Caco-2 (cell line): ENCODE measurements around the gene RPL10. TPM values are rescaled to one million over a fixed set of nuclear protein-coding genes. Genes with fewer than 3 reads are reported as not detected.

Experiments used
- BruUV-seq: library from RNA; stranded (reverse); fragments of 400-500 nt; replicated peaks from 2 replicates; lab custom pipeline; 2021; lab: Mats Ljungman, UMichigan
- CTCF ChIA-PET: fragments of 300-600 bp; sonication (Branson Sonifier 250); formaldehyde crosslinking; loops from one replicate; lab custom pipeline; 2022; ENCODE audit warnings: antibody characterized with exemption; lab: Charles Lee
- POLR2A ChIA-PET: fragments of 300-600 bp; sonication (Branson Sonifier 250); formaldehyde crosslinking; loops from one replicate; lab custom pipeline; 2022; ENCODE audit warnings: antibody characterized with exemption; lab: Charles Lee
- DNase-seq, 2 experiments: peaks; one replicate each; pipeline versions ENCODE4 v3.0.0 to v3.0.0-alpha.2; 2020 to 2022
- H3K27me3 ChIP-seq: replicated peaks from 2 replicates; pipeline ENCODE4 v1.6.0; 2011; ENCODE audit warnings: low read length; ENCODE audit not compliant: control insufficient read depth, insufficient read depth
- H3K36me3 ChIP-seq: 2 replicates; pipeline ENCODE4 v1.5.1; 2011; ENCODE audit warnings: low read length; ENCODE audit not compliant: control insufficient read depth, insufficient read depth
- H3K4me1 ChIP-seq: fragments of 250-450 bp; sonication (Bioruptor Pico); 2 replicates; pipeline ENCODE4 v1.5.1; 2020; ENCODE audit warnings: mild to moderate bottlenecking
- H3K4me3 ChIP-seq: 2 replicates; pipeline ENCODE4 v1.5.1; 2011; ENCODE audit warnings: low read depth, mild to moderate bottlenecking, control low read depth, low read length
- H3K9me3 ChIP-seq: fragments of 250-450 bp; sonication (Bioruptor Pico); 2 replicates; pipeline ENCODE4 v1.5.1; 2020; ENCODE audit warnings: mild to moderate bottlenecking, moderate library complexity
- H3K27ac Mint-ChIP-seq: one replicate; pipeline ENCODE4 v1.8.0; 2022; ENCODE audit warnings: mixed read lengths; ENCODE audit not compliant: unreplicated experiment
- H3K27me3 Mint-ChIP-seq: one replicate; pipeline ENCODE4 v1.8.0; 2022; ENCODE audit warnings: mixed read lengths; ENCODE audit not compliant: insufficient read depth, unreplicated experiment
- H3K36me3 Mint-ChIP-seq: one replicate; pipeline ENCODE4 v1.8.0; 2022; ENCODE audit warnings: mild to moderate bottlenecking, mixed read lengths; ENCODE audit not compliant: insufficient read depth, unreplicated experiment
- H3K4me1 Mint-ChIP-seq: one replicate; pipeline ENCODE4 v1.8.0; 2022; ENCODE audit warnings: low read depth, mixed read lengths; ENCODE audit not compliant: unreplicated experiment
- H3K4me3 Mint-ChIP-seq: one replicate; pipeline ENCODE4 v1.8.0; 2022; ENCODE audit warnings: mild to moderate bottlenecking, moderate library complexity, mixed read lengths; ENCODE audit not compliant: unreplicated experiment
- H3K9me3 Mint-ChIP-seq: one replicate; pipeline ENCODE4 v1.8.0; 2022; ENCODE audit warnings: mixed read lengths; ENCODE audit not compliant: unreplicated experiment
- CTCF ChIP-seq, 2 experiments: fragments of 200-600 bp in 1 of 2; IDR thresholded peaks; 1 replicate in 1 of 2; 2 replicates in 1 of 2; pipeline versions ENCODE4 v1.5.1 to v1.8.0; 2011 to 2022; ENCODE audit warnings: antibody characterized with exemption in 1 of 2, control low read depth in 1 of 2, inconsistent platforms in 1 of 2, low read depth in 1 of 2, low read length in 1 of 2, mild to moderate bottlenecking in 1 of 2, moderate library complexity in 1 of 2; ENCODE audit not compliant: insufficient read depth in 1 of 2, severe bottlenecking in 1 of 2, unreplicated experiment in 1 of 2
- intact Hi-C: fragments of 100-400 bp; cut with micrococcal nuclease; formaldehyde crosslinking; loops from one replicate; pipeline ENCODE4 v1.10.0; 2022; ENCODE audit not compliant: unreplicated experiment
- microRNA-seq: library from miRNA; unstranded; fragments of <30 nt; microRNA quantifications from one replicate; pipeline ENCODE4 v1.2.0, GENCODE V29; 2022
- total RNA-seq: library from RNA; stranded (reverse); gene quantifications from 2 replicates; pipeline ENCODE4 v1.2.3, GENCODE V29; 2022

RPL10 gene
- total RNA-seq, 1 experiment from 2014 or later, result 2,081 TPM

GRCh38 chrX:154448484-154448883 lies 50.3 kb downstream of the RPL10 start:
- BruUV-seq, result no TSS peak
- intact Hi-C loops, result no loop called here

GRCh38 chrX:154449618-154450017 lies 51.4 kb downstream of the RPL10 start:
- intact Hi-C loops, result no loop called here
- CTCF ChIA-PET, result no interaction called here

More at GRCh38 chrX:154448484-154448883, 50.3 kb downstream of the RPL10 start:
- ChIA-PET CTCF (no interaction called here), POLR2A (no interaction called here)
- Histone ChIP-seq H3K9me3 (no peaks in the 10 kb centered on the region), H3K4me3 (no peak overlapping the region), H3K27me3 (no peaks in the 10 kb centered on the region), H3K36me3 (no peaks in the 10 kb centered on the region), H3K4me1 (no peaks in the 10 kb centered on the region)
- Mint-ChIP-seq H3K4me1 (no peaks in the 10 kb centered on the region), H3K9me3 (no peaks in the 10 kb centered on the region), H3K27ac (no peak overlapping the region), H3K4me3 (no peak overlapping the region), H3K36me3 (peaks cover 24% of the 10 kb centered on the region), H3K27me3 (no peaks in the 10 kb centered on the region)
- DNase-seq, result no peak
- TF ChIP-seq CTCF (IDR thresholded peaks at IDR 0.05; ENCODE audit: insufficient read depth in 1 of 2, low read depth in 1 of 2, low read length in 1 of 2, severe bottlenecking in 1 of 2, unreplicated experiment in 1 of 2), result no peak

DNA sequence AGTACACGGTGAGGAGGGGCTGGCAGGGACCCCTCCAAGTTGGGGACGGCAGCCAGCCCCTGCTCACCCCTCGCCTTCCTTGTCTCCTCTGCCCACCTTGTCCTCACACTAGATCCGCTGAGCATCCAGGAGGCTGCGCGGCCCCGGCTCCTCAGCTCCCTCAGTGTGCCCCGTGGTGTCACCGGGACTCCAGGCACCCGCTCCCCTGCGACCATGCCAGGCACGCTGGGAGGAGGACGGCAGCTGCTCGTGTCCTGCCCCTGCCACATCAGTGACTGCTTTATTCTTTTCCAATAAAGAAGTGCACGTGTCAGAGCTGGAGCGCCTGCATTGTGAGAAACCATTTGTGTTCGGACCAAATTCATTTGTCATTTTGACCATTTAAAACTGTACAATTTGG lies 52.1 kb downstream of the RPL10 start:
- H3K9me3 Mint-ChIP-seq, result no peaks in the 10 kb centered on the region
- H3K9me3 ChIP-seq, result no peaks in the 10 kb centered on the region
- H3K27me3 ChIP-seq, result no peaks in the 10 kb centered on the region
- intact Hi-C loops, result no loop called here
- no peaks in the 10 kb centered on the region for H3K36me3 ChIP-seq
- H3K27ac Mint-ChIP-seq, result no peak overlapping the region
- no peak for DNase-seq
- no peaks in the 10 kb centered on the region for H3K27me3 Mint-ChIP-seq
- no peaks in the 10 kb centered on the region for H3K4me1 ChIP-seq
- BruUV-seq, result TSS peak; percentile 61
- ChIA-PET CTCF (no interaction called here), POLR2A (no interaction called here)
- no peaks in the 10 kb centered on the region for H3K4me1 Mint-ChIP-seq
- no peak for TF ChIP-seq CTCF (IDR thresholded peaks at IDR 0.05; ENCODE audit: insufficient read depth in 1 of 2, low read depth in 1 of 2, low read length in 1 of 2, severe bottlenecking in 1 of 2, unreplicated experiment in 1 of 2)
- peaks cover 28% of the 10 kb centered on the region for H3K36me3 Mint-ChIP-seq
- no peak overlapping the region for H3K4me3 ChIP-seq
- no peak overlapping the region for H3K4me3 Mint-ChIP-seq

More at GRCh38 chrX:154449618-154450017, 51.4 kb downstream of the RPL10 start:
- TF ChIP-seq CTCF (IDR thresholded peaks at IDR 0.05; ENCODE audit: insufficient read depth in 1 of 2, low read depth in 1 of 2, low read length in 1 of 2, severe bottlenecking in 1 of 2, unreplicated experiment in 1 of 2), result no peak
- no peaks in the 10 kb centered on the region for H3K27me3 ChIP-seq
- no peak overlapping the region for H3K27ac Mint-ChIP-seq
- H3K4me3 ChIP-seq, result no peak overlapping the region
- no peak overlapping the region for H3K4me3 Mint-ChIP-seq
- H3K36me3 Mint-ChIP-seq, result peaks cover 26% of the 10 kb centered on the region
- BruUV-seq, result no TSS peak
- no peaks in the 10 kb centered on the region for H3K4me1 ChIP-seq
- POLR2A ChIA-PET, result no interaction called here
- no peaks in the 10 kb centered on the region for H3K27me3 Mint-ChIP-seq
- no peaks in the 10 kb centered on the region for H3K36me3 ChIP-seq
- H3K4me1 Mint-ChIP-seq, result no peaks in the 10 kb centered on the region
- DNase-seq, result no peak
- H3K9me3 Mint-ChIP-seq, result no peaks in the 10 kb centered on the region
- H3K9me3 ChIP-seq, result no peaks in the 10 kb centered on the region

Small RNA genes lying within 50 kb of the gene (microRNA-seq; reads per million reads assigned to microRNA genes)
- gene MIR6858, result 2.8 reads per million, percentile 16 among the genes with 10 or more reads in this experiment

Other genes with a start within 250 kb of the RPL10 start
- not detected in 2 replicates for gene OPN1MW, start 215.8 kb upstream of the RPL10 start, total RNA-seq
- gene OPN1MW2, start 178.6 kb upstream of the RPL10 start, total RNA-seq, result not detected in 2 replicates
- not detected in 2 replicates for gene OPN1MW3, start 140.8 kb upstream of the RPL10 start, total RNA-seq
- gene TEX28, start 103.3 kb upstream of the RPL10 start, total RNA-seq, result not detected in 2 replicates
- 0.26 TPM in 1 of 2 replicates, not detected in the other for gene TKTL1, start 102.6 kb upstream of the RPL10 start, total RNA-seq
- gene FLNA, start 23.7 kb upstream of the RPL10 start, total RNA-seq, result 546 and 634 TPM in 2 replicates
- 67.2 and 70.1 TPM in 2 replicates for gene EMD, start 19.1 kb upstream of the RPL10 start, total RNA-seq
- gene DNASE1L1, start 10.9 kb downstream of the RPL10 start, total RNA-seq, result 8.8 and 9.7 TPM in 2 replicates
- 30.2 and 34.0 TPM in 2 replicates for gene TAFAZZIN, start 13.2 kb downstream of the RPL10 start, total RNA-seq
- gene ATP6AP1, start 30.3 kb downstream of the RPL10 start, total RNA-seq, result 107 and 112 TPM in 2 replicates
- 68.7 and 69.5 TPM in 2 replicates for gene GDI1, start 38.8 kb downstream of the RPL10 start, total RNA-seq
- 75.9 and 82.3 TPM in 2 replicates for gene FAM50A, start 45.8 kb downstream of the RPL10 start, total RNA-seq
- 58.4 and 61.5 TPM in 2 replicates for gene PLXNA3, start 59.9 kb downstream of the RPL10 start, total RNA-seq
- 26.0 and 26.7 TPM in 2 replicates for gene LAGE3, start 80.9 kb downstream of the RPL10 start, total RNA-seq
- 38.8 and 42.5 TPM in 2 replicates for gene UBL4A, start 88.2 kb downstream of the RPL10 start, total RNA-seq
- gene SLC10A3, start 92.3 kb downstream of the RPL10 start, total RNA-seq, result 19.6 and 22.5 TPM in 2 replicates
- 23.0 and 27.3 TPM in 2 replicates for gene FAM3A, start 117.9 kb downstream of the RPL10 start, total RNA-seq
- gene G6PD, start 148.5 kb downstream of the RPL10 start, total RNA-seq, result 83.6 and 103 TPM in 2 replicates
- 28.6 and 29.3 TPM in 2 replicates for gene IKBKG, start 149.2 kb downstream of the RPL10 start, total RNA-seq
- not detected in 2 replicates for gene CTAG1A, start 186.8 kb downstream of the RPL10 start, total RNA-seq
- gene CTAG1B, start 220.9 kb downstream of the RPL10 start, total RNA-seq, result not detected in 2 replicates